Right ventricle myocardium superior (tissue), 1 donor: ENCODE data around the gene ZNF282. TPM values are rescaled to one million over a fixed set of nuclear protein-coding genes. Genes with fewer than 3 reads are reported as not detected.

Source experiments
- total RNA-seq: library from RNA; stranded (reverse); fragmentation: NEBNext Ultra II Directional; extraction: Animal tissue kit (Norgen Biotek cat#: 25700); gene quantifications from one replicate; pipeline ENCODE4 v1.2.1, GENCODE V29; 2021
- donor health status: DM: no; HTN: yes; CAD: no; lungs with severe emphysema.

ZNF282 gene
- total RNA-seq, 1 donor from 2014 or later: 11.1 TPM

Other genes with a start within 250 kb of the ZNF282 start
- gene PDIA4, start 167.0 kb upstream of the ZNF282 start, total RNA-seq: 32.2 TPM
- 2.3 TPM for gene ZNF786, start 104.8 kb upstream of the ZNF282 start, total RNA-seq
- 0.38 TPM for gene ZNF425, start 69.2 kb upstream of the ZNF282 start, total RNA-seq
- gene ZNF398, start 48.1 kb upstream of the ZNF282 start, total RNA-seq: 6.3 TPM
- 5.5 TPM for gene ZNF212, start 44.1 kb downstream of the ZNF282 start, total RNA-seq
- 4.0 TPM for gene ZNF783, start 66.7 kb downstream of the ZNF282 start, total RNA-seq